GM18951 (cell line): Measurements from ENCODE around the gene AKT3.

Experiments used
- POLR2A ChIP-seq: IDR thresholded peaks from 4 replicates; pipeline ENCODE4 v1.6.1; 2011; ENCODE audit warnings: mild to moderate bottlenecking; ENCODE audit not compliant: insufficient read length, insufficient read depth; ENCODE audit errors: extremely low read depth
- in situ Hi-C: fragments of 300-500 bp; cut with MboI; formaldehyde crosslinking; loops from one replicate; pipeline ENCODE4 v1.12.0; 2022; ENCODE audit warnings: low sequenced_read_pairs, mixed read lengths, inconsistent platforms; ENCODE audit not compliant: unreplicated experiment

The AKT3 gene

DNA sequence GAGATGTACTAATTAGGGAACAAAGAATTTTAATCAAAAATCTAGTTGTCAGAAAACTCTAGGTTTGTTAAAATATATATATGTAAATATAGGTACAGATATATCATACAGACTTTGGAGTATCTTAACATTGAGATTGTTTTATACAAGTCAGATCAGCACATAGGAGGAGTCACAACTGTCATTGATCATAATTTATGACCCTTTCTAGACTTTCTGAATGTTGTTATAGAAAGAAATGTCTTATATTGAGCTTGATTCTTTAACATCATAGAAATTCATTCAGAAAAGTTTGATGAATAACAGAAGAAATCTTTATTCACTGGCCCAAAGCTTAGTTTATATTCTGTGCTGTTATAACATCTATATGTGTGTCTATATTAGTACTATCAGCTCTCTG is 408.4 kb downstream of the AKT3 start:
- in situ Hi-C loops = no loop called here
- TF ChIP-seq POLR2A = no peak

GRCh38 chr1:243440406-243440805 is 409.6 kb downstream of the AKT3 start:
- TF ChIP-seq POLR2A = no peak
- in situ Hi-C loops = no loop called here

DNA sequence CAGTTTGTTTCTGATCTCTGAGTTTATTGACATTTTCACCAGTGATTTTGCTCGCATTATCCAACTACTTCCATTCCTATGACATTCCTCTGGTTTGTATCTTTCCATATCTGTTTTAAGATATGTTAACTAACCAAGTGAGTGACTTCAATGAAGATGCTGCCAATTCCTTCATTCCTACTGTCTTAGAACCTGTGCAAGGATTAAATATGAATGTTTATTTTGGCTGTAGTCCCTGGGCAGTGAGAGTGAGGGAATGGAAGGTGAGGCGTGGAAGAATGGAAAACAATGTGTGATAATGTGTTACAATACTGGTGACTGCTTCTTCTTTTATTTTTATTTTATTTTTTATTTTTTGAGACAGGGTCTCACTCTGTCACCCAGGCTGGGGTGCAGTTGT is 411.2 kb downstream of the AKT3 start:
- in situ Hi-C loops = no loop called here
- TF ChIP-seq POLR2A = no peak
